HepG2 (cell line): ENCODE results near the gene GH2. TPM values are rescaled to one million over a fixed set of nuclear protein-coding genes. Genes with fewer than 3 reads are reported as not detected.

ENCODE experiments used
- FOXO1 ChIP-seq: sonication (generic); formaldehyde crosslinking; IDR thresholded peaks from 2 replicates; pipeline ENCODE4 v1.4.0; 2020; ENCODE audit warnings: missing genetic modification reagents
- HOXD1 ChIP-seq: sonication (generic); formaldehyde crosslinking; IDR thresholded peaks from 2 replicates; pipeline ENCODE4 v1.5.0; 2020; ENCODE audit warnings: missing genetic modification reagents
- NAIF1 ChIP-seq: sonication (generic); formaldehyde crosslinking; IDR thresholded peaks from 2 replicates; pipeline ENCODE4 v1.5.0; 2020; ENCODE audit warnings: mild to moderate bottlenecking, missing genetic modification reagents, borderline replicate concordance
- NCOA5 ChIP-seq: sonication (generic); formaldehyde crosslinking; IDR thresholded peaks from 2 replicates; pipeline ENCODE4 v1.4.0; 2020; ENCODE audit warnings: missing genetic modification reagents
- NFYC ChIP-seq: IDR thresholded peaks from 2 replicates; pipeline ENCODE4 v1.6.1; 2016; ENCODE audit warnings: missing genetic modification reagents, missing compliant biosample characterization
- RXRA ChIP-seq: sonication (generic); formaldehyde crosslinking; IDR thresholded peaks from 2 replicates; pipeline ENCODE4 v1.5.1; 2020; ENCODE audit warnings: missing genetic modification reagents
- SMARCC2 ChIP-seq: fragments of 450-650 bp; IDR thresholded peaks from 2 replicates; pipeline ENCODE4 v1.6.1; 2017; ENCODE audit warnings: antibody characterized with exemption, mild to moderate bottlenecking
- SOX6 ChIP-seq, 2 experiments: fragments of 450-650 bp in 1 of 2; sonication (generic) in 1 of 2; formaldehyde crosslinking in 1 of 2; IDR thresholded peaks; 2 replicates each; pipeline versions ENCODE4 v1.4.0 to v1.6.1; 2017 to 2020; ENCODE audit warnings: antibody characterized with exemption in 1 of 2, mild to moderate bottlenecking in 1 of 2, missing genetic modification reagents in 1 of 2
- TSC22D2 ChIP-seq: sonication (generic); formaldehyde crosslinking; IDR thresholded peaks from 2 replicates; pipeline ENCODE4 v1.5.1; 2020; ENCODE audit warnings: missing genetic modification reagents, mild to moderate bottlenecking, borderline replicate concordance
- ZMYM2 ChIP-seq: sonication (generic); formaldehyde crosslinking; IDR thresholded peaks from 2 replicates; pipeline ENCODE4 v1.8.0; 2022; ENCODE audit warnings: mild to moderate bottlenecking, missing genetic modification reagents
- ZNF207 ChIP-seq: fragments of 450-650 bp; IDR thresholded peaks from 2 replicates; pipeline ENCODE4 v1.6.1; 2016; ENCODE audit warnings: antibody characterized with exemption, borderline replicate concordance
- ZNF773 ChIP-seq: sonication (generic); formaldehyde crosslinking; IDR thresholded peaks from 2 replicates; pipeline ENCODE4 v1.4.0; 2020; ENCODE audit warnings: missing genetic modification reagents, borderline replicate concordance
- ZNF792 ChIP-seq: IDR thresholded peaks from 2 replicates; pipeline ENCODE4 v1.6.1; 2016
- polyA plus RNA-seq, 8 experiments: library from polyadenylated mRNA; depleted of rRNA in 3 of 8; stranded (reverse) in 7 of 8; unstranded in 1 of 8; fragments of >200 nt; fragmentation: Illumina TruSeq in 4 of 8; extraction: Trizol in 4 of 8; gene quantifications; 2 replicates each; pipeline versions ENCODE4 v1.2.1 to v1.2.3, GENCODE V29; 2011 to 2016; ENCODE audit warnings: low read depth in 4 of 8, missing spikeins in 1 of 8, mixed read lengths in 1 of 8; ENCODE audit not compliant: insufficient read depth in 1 of 8
- total RNA-seq, 5 experiments: library from RNA; depleted of rRNA; stranded (reverse); fragments of >200 nt; fragmentation: Illumina TruSeq; extraction: Trizol; gene quantifications; 2 replicates each; pipeline ENCODE4 v1.2.3, GENCODE V29; 2016; ENCODE audit warnings: low read depth in 1 of 5
- TF ChIP-seq, protein P1 (sequence below): sonication (generic); formaldehyde crosslinking; IDR thresholded peaks from 2 replicates; pipeline ENCODE4 v1.9.0; 2021; ENCODE audit warnings: mild to moderate bottlenecking, missing genetic modification reagents
- TF ChIP-seq, protein P2 (sequence below): sonication (generic); formaldehyde crosslinking; IDR thresholded peaks from 2 replicates; pipeline ENCODE4 v1.4.0; 2020; ENCODE audit warnings: missing genetic modification reagents, mild to moderate bottlenecking, borderline replicate concordance
- TF ChIP-seq, protein P3 (sequence below): sonication (generic); formaldehyde crosslinking; IDR thresholded peaks from 2 replicates; pipeline ENCODE4 v1.8.1; 2023; ENCODE audit warnings: missing genetic modification reagents, mild to moderate bottlenecking, borderline replicate concordance
- TF ChIP-seq, protein P4 (sequence below): sonication (generic); formaldehyde crosslinking; IDR thresholded peaks from 2 replicates; pipeline ENCODE4 v1.5.0; 2020; ENCODE audit warnings: mild to moderate bottlenecking, missing genetic modification reagents
- TF ChIP-seq, protein P5 (sequence below): IDR thresholded peaks from 2 replicates; pipeline ENCODE4 v1.6.1; 2016; ENCODE audit warnings: low read depth, borderline replicate concordance

GH2 gene
- total and polyA plus RNA-seq, 2 of the 13 experiments (the other 11 are each of a cell fraction or from before 2014, with no cell fraction given) = not detected

DNA sequence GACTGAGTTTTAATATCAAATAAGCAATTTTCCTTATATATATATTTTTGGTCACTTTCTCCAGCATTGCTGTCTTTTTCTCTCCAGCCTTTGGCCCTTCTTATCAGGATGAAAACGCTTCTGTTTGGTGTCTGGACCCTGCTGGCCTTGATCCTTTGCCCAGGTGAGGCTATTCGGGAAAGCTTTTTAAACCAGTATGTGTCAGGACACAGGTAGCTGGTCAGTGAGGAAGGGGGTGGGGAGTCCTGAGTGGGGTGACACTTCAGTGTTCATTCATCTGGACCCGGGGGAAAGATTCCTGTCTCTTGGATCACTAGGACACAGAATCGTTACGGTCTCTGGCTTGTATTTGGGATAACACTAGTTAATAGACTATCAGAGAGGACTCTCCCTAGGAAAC lies 27.0 kb downstream of the GH2 start (continued):
- TF ChIP-seq, protein P1, sequence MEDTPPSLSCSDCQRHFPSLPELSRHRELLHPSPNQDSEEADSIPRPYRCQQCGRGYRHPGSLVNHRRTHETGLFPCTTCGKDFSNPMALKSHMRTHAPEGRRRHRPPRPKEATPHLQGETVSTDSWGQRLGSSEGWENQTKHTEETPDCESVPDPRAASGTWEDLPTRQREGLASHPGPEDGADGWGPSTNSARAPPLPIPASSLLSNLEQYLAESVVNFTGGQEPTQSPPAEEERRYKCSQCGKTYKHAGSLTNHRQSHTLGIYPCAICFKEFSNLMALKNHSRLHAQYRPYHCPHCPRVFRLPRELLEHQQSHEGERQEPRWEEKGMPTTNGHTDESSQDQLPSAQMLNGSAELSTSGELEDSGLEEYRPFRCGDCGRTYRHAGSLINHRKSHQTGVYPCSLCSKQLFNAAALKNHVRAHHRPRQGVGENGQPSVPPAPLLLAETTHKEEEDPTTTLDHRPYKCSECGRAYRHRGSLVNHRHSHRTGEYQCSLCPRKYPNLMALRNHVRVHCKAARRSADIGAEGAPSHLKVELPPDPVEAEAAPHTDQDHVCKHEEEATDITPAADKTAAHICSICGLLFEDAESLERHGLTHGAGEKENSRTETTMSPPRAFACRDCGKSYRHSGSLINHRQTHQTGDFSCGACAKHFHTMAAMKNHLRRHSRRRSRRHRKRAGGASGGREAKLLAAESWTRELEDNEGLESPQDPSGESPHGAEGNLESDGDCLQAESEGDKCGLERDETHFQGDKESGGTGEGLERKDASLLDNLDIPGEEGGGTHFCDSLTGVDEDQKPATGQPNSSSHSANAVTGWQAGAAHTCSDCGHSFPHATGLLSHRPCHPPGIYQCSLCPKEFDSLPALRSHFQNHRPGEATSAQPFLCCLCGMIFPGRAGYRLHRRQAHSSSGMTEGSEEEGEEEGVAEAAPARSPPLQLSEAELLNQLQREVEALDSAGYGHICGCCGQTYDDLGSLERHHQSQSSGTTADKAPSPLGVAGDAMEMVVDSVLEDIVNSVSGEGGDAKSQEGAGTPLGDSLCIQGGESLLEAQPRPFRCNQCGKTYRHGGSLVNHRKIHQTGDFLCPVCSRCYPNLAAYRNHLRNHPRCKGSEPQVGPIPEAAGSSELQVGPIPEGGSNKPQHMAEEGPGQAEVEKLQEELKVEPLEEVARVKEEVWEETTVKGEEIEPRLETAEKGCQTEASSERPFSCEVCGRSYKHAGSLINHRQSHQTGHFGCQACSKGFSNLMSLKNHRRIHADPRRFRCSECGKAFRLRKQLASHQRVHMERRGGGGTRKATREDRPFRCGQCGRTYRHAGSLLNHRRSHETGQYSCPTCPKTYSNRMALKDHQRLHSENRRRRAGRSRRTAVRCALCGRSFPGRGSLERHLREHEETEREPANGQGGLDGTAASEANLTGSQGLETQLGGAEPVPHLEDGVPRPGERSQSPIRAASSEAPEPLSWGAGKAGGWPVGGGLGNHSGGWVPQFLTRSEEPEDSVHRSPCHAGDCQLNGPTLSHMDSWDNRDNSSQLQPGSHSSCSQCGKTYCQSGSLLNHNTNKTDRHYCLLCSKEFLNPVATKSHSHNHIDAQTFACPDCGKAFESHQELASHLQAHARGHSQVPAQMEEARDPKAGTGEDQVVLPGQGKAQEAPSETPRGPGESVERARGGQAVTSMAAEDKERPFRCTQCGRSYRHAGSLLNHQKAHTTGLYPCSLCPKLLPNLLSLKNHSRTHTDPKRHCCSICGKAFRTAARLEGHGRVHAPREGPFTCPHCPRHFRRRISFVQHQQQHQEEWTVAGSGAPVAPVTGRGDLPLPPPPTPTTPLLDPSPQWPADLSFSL = no peak
- TF ChIP-seq TSC22D2 (no peak), NCOA5 (no peak), SMARCC2 (no peak), RXRA (CRISPR knock-in tag) (no peak; the same call in 1 of the 2 replicates), ZNF792 (CRISPR knock-in tag) (no peak), NAIF1 (CRISPR knock-in tag) (no peak), FOXO1 (no peak; the same call in 1 of the 2 replicates), NFYC (CRISPR knock-in tag) (no peak), HOXD1 (CRISPR knock-in tag) (no peak), SOX6 (IDR thresholded peaks at IDR 0.05) (no peak), SOX6 (CRISPR knock-in tag; IDR thresholded peaks at IDR 0.05) (peak; percentile 43), ZMYM2 (CRISPR knock-in tag) (no peak), ZNF207 (no peak), ZNF773 (no peak)
- TF ChIP-seq, protein P2, sequence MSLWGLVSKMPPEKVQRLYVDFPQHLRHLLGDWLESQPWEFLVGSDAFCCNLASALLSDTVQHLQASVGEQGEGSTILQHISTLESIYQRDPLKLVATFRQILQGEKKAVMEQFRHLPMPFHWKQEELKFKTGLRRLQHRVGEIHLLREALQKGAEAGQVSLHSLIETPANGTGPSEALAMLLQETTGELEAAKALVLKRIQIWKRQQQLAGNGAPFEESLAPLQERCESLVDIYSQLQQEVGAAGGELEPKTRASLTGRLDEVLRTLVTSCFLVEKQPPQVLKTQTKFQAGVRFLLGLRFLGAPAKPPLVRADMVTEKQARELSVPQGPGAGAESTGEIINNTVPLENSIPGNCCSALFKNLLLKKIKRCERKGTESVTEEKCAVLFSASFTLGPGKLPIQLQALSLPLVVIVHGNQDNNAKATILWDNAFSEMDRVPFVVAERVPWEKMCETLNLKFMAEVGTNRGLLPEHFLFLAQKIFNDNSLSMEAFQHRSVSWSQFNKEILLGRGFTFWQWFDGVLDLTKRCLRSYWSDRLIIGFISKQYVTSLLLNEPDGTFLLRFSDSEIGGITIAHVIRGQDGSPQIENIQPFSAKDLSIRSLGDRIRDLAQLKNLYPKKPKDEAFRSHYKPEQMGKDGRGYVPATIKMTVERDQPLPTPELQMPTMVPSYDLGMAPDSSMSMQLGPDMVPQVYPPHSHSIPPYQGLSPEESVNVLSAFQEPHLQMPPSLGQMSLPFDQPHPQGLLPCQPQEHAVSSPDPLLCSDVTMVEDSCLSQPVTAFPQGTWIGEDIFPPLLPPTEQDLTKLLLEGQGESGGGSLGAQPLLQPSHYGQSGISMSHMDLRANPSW (CRISPR knock-in tag) = no peak
- TF ChIP-seq, protein P3, sequence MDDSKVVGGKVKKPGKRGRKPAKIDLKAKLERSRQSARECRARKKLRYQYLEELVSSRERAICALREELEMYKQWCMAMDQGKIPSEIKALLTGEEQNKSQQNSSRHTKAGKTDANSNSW (CRISPR knock-in tag) = no peak
- TF ChIP-seq, protein P4, sequence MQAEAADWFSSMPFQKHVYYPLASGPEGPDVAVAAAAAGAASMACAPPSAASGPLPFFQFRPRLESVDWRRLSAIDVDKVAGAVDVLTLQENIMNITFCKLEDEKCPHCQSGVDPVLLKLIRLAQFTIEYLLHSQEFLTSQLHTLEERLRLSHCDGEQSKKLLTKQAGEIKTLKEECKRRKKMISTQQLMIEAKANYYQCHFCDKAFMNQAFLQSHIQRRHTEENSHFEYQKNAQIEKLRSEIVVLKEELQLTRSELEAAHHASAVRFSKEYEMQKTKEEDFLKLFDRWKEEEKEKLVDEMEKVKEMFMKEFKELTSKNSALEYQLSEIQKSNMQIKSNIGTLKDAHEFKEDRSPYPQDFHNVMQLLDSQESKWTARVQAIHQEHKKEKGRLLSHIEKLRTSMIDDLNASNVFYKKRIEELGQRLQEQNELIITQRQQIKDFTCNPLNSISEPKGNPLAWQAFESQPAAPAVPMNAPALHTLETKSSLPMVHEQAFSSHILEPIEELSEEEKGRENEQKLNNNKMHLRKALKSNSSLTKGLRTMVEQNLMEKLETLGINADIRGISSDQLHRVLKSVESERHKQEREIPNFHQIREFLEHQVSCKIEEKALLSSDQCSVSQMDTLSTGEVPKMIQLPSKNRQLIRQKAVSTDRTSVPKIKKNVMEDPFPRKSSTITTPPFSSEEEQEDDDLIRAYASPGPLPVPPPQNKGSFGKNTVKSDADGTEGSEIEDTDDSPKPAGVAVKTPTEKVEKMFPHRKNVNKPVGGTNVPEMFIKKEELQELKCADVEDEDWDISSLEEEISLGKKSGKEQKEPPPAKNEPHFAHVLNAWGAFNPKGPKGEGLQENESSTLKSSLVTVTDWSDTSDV (CRISPR knock-in tag) = no peak
- TF ChIP-seq, protein P5, sequence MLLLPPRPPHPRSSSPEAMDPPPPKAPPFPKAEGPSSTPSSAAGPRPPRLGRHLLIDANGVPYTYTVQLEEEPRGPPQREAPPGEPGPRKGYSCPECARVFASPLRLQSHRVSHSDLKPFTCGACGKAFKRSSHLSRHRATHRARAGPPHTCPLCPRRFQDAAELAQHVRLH = no peak
